GM10847 (cell line): ENCODE results near the gene ARSA.

Experiments
- POLR2A ChIP-seq: IDR thresholded peaks from 2 replicates; pipeline ENCODE4 v1.6.1; 2011; ENCODE audit not compliant: insufficient read length; ENCODE audit errors: extremely low read depth

Gene ARSA

DNA sequence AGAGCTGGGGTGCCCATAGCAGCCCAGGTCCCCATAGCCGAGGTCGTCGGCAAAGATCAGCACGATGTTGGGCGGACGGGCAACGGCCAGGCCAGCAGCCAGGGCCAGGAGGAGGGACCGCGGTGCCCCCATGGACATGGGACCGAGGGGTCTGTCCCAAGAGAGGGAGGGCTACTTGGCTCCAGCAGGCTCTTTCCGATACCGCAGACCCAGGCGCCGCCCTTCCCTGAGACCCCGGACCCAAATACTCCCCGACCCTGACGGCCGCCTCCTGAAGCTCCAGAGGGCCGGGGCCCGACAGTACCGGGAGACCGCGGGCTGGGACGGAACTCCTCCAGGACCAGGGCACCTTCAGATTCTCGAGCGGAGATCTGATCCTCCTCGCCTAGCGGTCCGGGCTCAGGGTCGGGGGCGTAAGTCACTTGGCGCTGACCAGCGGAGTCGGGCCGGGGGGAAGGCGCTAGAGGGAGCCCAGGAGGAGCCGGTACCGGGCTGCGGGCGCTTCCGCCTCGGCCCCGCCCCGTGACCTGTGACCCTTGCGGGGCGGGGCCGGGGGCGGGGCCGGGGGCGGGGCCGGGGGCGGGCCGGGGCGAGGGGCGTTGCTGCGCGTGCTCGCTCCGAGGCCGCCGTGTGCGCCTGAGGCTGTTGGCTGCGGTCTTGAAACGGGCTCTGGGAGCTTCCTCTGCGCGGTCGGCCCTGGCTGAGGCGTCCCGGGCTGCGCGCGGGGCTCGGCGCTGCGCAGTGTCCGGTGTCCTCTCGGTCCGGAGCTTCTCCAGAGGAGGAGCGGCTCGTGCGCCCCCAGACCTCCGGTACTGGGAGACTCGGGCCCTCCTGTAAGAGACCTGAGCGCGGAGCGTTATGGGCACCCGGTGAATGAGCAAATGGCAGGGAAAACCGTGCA is at the start of gene ARSA:
ARSA (minus strand) TSS at position 511 of the 901 bp plus-strand sequence; CDS start at position 138, 373 bp downstream.
- TF ChIP-seq POLR2A: peak; percentile 58

DNA sequence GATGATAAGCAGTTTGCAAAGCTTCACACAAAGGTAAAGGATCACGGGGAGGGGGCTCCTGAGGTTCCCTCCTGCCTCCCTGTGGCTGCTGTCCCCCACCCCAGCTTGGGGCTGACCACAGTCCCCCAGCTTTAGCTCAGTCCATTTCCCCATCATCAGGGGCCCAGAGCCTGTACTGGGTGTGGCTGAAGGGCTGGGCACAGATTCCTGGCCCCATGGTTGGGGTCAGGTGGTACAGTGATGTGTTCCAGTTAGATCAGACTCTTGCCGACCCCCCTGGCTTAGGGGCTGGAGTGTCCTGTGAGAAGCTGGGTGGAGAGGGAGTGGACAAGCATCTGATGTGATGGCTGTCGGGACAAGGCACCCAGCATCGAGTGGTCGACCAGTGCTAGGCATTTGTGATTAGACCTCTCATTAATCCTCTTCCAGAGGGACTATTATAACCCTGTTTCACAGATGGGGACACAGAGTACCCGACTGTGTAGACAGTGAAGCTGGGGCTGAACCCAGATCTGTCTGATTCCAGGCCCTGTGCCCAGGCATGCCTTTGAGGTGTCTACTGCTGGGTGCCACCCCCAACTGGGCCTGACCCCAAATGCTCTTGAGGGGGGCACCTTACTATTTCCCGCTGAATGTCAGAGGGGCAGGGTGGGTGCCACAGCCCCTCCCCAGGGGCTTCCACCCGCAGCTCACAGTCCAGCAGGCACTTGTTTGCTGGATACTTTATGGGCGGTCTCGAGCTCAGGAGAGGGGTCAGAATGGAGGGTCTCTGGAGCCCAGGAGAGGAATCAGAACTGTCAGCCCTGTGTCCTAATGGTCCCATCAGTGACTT is 48.9 kb upstream of the ARSA start:
- TF ChIP-seq POLR2A: no peak

DNA sequence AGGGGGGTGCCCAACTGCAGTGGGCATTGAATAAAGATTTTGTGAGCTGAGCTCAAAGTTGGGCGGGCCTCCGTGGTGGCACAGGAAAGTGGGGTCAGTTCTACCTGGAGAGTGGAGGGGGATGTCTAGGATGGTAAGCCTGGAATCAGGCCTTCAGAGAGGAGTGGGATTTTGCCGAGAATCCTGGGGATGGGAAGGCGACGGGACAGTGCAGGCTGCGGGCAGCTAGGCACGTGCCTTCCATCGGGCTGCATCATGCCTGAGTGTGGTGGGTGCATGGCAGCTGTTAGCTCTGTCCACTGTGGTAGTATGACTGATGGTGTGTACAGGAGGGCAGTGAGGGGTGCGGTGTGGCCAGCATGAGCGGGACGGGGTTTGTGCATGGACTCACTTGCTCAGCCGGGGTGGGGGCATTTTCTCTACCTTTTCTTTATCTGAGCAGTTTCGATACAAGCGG is 48.3 kb upstream of the ARSA start:
- no peak for TF ChIP-seq POLR2A

DNA sequence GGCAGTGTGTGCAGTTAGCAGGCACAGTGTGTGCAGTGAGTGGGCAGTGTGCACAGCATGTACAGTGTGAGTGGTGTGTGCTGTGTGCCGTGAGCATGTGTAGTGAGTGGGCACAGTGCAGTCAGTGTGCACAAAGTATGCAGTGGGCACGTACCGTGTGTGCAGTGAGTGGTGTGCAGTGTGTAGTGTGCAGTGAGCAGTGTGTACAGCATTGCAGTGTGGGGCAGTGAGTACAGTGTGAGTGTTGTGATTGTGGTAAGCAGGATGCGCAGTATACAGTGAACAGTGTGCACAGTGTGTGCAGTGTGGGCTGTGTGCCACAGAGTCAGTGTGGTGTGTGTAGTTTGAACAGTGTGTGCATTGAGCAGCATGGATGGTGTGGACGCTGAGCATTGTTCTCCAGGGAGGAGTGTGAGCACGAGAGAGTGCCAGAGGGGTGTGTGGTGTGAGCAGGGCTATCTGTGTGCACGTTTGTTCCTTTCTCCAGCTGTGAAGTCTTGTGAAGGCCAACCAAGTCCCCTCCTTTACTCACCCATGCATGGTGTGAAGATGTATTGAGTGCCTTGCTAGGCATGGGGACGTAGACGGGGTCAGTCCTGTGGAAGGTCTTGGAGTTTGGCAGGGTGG is 47.7 kb upstream of the ARSA start:
- TF ChIP-seq POLR2A: no peak

DNA sequence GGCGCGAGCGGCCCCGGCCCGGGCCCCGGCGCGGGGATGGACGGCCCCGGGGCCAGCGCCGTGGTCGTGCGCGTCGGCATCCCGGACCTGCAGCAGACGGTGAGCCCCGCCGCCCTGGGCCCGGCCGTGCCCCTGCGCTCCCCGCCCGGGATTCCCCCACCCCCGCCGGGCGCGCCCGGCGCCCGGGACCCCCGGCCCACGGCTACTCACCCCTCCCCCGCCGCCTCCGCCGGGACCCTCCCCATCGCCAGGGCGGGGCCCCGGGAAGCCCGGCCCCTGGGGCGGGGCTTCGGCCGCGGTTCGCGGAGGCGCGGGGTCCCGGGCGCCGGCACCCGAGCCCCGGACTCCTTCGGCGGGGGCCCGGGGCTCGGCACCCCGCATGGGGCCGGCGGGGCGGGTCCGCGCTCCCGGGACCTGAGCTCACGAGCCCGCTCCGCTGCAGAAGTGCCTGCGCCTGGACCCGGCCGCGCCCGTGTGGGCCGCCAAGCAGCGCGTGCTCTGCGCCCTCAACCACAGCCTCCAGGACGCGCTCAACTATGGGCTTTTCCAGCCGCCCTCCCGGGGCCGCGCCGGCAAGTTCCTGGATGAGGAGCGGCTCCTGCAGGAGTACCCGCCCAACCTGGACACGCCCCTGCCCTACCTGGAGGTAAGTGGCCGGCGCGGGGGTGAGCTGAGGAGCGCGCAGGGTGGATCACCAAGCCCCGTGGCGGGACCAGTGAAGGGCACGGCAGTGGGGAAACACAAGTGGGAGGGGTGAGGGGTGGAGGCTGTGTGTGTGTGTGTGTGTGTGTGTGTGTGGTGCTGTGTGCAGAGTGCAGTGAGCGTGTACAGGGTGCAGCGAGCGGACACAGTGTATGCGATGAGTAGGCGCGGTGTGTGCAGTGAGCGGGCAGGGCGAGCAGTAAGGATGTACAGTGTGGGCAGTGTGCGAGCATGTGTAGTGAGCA is 46.9 kb upstream of the ARSA start:
- TF ChIP-seq POLR2A: no peak

DNA sequence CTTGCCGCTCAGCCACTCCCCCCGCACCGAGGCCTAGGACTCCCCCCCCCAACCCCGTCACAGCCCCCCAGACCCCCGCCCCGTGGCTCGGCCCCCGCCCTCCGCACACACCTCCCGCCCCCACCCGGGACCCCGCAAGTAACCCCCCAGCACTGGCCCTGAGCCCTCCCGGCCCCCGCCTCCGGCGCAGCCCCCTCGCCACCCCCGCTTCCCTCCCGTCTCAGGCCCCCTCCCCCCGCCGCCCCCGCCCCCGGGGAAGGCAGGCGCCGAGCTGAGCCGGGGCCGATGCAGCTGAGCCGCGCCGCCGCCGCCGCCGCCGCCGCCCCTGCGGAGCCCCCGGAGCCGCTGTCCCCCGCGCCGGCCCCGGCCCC is 46.2 kb upstream of the ARSA start:
- no peak for TF ChIP-seq POLR2A

DNA sequence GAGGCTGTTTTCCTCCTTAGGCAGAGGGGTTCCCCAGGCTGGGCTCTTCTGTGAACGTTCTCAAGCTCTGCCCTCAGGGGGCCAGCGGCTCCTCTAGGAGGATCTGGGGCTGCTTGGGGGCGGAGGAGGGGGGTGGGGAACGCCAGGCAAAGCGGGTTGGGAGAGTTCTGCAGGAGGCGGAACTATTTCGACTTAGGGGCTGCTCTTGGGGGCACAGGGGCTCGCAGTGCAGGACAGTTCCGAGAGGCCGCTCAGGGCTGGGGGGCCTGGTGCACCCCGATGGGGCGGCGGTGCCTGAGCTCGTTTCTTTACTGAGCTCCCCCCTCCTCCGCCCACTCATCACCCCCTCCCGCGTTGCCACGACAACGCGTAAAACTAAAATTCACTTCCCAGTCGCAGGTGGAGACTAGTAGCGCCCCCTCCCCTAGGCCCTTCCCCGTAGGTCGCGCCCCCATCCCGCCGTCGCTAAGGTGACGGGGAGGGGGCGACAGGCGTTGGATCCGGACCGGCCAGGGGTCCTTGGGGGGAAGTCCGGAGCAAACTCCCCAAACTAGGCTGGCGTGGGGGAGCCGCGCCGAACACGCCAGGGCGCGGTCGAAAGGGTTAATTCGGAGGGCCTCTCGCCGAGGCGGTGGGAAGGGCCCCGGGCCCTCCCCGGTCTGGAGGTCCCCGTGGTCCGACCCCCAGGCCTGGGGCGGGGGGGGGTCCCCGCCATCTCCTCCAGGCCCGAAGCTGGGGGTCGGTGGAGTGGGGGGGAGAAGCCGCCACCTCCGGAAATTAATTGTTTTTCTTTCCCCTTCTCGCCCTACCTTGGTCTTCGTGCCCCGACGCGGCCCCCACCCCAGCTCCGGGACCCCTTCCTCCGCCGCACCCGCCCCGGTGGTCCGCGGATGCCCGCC is 45.5 kb upstream of the ARSA start:
- TF ChIP-seq POLR2A: no peak

DNA sequence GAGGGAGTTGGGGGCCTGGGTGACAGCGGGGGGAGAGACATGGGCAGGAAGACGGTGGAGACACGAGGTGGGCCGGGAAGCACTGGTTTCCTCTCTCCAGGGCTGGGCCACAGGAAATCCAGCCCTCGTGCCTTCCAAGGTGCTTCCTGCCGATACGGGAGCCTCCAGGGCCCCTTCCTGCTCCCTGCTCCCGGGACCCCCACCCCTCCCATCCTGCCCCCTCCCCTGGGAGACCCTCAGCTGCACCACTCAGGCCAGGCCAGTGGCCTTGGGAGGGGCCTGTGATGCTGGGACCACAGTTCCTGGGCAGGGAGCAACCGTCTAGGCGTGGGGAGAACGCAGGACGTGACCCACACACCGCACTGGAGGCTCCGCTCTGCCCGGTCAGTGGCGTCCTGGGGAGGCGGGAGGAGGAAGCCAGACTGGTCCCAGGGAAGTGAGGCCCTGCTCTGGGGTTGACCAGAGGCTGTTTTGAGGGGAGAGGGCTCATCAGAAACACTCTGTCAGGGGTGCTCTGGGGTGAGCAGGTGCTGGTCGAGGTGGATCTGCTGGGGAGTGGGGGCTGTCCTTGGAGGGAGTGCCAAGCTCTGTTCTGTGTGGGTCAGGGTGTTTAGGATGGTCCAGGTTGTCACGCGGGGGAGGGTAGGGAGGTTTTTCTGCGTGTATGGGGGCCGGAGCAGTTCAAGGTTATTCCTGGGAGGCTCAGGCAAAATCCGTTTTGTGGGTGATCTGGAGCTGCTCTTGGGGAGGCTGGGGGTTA is 44.7 kb upstream of the ARSA start, which contains the start of gene SHANK3:
SHANK3 (plus strand) TSS at position 353 of the 760 bp plus-strand sequence.
- no peak for TF ChIP-seq POLR2A

DNA sequence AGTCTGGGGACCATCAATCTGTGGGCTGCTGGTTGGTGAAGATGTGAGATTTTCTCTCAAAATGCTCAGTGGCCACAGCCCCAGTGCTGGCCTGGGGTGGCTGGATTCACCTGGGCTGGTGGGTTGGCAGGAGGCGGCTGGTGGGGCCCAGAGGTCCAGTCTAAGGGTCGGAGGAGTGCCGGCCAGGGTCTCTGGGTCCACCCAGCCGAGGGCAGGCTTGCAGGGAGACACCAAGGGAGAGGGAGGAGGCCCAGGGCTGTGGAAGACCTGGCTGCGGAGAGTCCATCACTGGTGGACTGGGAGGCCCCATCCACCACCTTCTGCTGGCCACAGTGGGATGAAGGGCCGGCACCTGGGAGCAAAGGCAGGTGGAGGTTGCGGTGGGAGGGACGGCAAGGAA is 44.1 kb upstream of the ARSA start:
- no peak for TF ChIP-seq POLR2A

DNA sequence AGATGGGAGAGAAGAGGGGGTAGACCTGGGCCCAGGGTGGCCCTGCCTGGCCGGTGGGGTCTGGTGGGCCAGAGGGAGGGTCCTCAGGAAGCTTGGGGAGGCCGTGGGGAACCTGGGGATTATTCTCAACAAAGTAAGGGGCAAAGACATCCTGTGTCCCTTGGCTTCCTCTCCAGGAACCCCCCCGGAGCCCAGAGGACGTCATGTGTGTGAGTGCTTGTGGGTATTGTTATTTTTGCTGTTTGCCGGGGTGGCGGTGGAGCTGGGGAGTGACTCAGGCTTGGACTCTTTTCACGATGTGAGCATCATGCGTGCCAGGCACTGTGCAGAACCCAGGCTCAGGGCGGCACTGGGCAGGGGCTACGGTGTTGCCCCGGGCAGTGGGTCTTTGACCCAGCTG is 43.7 kb upstream of the ARSA start:
- TF ChIP-seq POLR2A: no peak

DNA sequence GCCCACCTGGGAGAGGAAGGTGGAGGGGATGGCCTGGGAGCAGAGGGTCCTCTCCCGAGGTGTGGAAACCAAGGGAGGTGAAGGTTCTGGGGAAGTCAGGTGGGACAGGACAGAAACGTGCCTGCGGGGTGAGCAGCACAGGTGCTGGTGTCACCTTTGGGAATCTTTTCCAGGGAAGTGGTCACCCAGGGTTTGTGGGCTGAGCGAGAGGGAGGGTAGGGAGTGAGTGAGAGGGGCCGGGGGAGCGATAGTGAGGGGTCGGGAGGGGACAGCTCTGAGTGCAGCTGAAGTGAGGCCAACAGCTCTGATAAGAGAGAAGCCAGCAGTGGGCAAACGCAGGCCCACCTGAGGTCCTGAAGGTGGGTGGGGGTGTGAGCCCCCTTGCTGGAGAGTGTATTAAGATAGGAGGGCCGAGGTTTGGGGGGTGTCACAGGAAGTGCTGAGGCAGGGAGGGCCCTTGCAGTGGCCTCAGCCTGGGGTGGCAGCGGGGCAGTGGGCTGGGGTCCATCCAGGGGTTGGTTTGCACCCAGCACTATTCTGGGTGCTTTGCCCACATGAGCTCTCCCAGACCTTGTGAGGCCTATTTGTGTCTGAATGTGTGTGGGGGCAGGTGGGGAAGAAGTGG is 43.1 kb upstream of the ARSA start:
- TF ChIP-seq POLR2A: no peak

DNA sequence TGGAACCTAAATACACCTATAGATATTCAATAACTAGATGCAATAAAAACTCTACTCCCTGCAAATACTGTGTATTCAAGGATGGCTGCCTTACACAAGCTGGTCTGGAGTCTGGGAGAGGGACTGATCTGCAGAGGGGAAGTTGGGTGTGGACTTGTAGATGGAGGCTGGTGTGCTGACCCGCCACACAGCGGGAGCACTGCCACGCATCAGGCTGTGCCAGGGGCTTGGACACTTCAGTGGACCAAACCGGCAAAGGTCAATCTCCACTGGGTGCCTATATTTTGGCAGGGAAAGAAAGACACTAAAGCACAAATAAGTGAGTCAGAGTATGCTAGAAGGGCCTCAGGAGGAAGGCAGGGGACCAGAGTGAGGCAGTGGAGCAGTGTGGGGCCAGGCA is 42.6 kb upstream of the ARSA start:
- no peak for TF ChIP-seq POLR2A

DNA sequence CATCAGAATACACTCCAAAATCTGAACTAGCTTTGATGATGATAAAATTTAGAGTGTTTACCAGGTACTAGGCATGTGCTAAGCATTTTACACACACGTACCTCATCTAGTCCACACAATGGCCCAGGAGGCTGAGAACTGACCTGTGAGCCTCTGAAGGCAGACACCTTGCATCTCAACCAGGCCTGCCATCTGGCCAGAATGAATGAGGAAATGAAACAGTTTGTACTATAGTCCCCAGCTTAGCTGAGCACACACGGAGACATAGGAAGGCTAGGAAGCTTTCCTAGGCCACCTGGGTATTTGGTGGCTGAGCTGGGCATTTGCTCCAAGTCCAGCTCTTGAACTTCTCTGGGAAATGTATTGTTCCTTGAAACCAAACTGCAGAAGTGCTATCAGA is 37.8 kb upstream of the ARSA start:
- TF ChIP-seq POLR2A: no peak

DNA sequence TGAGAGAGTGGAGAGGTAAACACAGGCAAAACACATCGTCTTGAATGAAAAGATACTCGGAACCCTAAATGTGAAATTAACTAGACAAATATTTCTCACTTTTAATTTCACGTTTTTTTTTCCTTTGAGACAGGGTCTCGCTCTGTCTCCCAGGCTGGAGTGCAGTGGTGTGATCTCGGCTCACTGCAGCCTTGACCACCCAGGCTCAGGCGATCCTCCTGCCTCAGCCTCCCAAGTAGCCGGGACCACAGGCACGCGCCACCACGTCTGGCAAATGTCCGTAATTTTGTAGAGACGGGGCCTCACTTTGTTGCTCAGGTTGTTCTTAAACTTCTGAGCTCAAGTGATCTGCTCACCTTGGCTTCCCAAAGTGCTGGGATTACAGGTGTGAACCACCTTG is 37.3 kb upstream of the ARSA start:
- no peak for TF ChIP-seq POLR2A
